Measurements from ENCODE around the gene AZGP1.
"Not testable (repeated sequence)": the region's sequence is repeated elsewhere in the genome, so short reads cannot be mapped to it uniquely, and the experiment has no call there.

AZGP1 gene

GRCh38 chr7:99953649-99954048, 22.2 kb downstream of the AZGP1 start:
- Histone ChIP-seq H3K9me2 (replicated peaks; ENCODE audit: insufficient read depth, low read length) (no peaks in the 10 kb centered on the region), H3K9me3 (replicated peaks; ENCODE audit: insufficient read depth, low read length) (no peaks in the 10 kb centered on the region), H3K4me2 (ENCODE audit: low read depth, low read length) (no peak overlapping the region), H2AFZ (ENCODE audit: low read length) (no peak overlapping the region), H3K79me2 (ENCODE audit: low read length) (no peaks in the 10 kb centered on the region), H3K36me3 (replicated peaks; ENCODE audit: insufficient read depth, low read length) (no peaks in the 10 kb centered on the region), H3K27ac (ENCODE audit: low read length) (no peak overlapping the region), H3K4me3 (ENCODE audit: low read length) (no peak overlapping the region), H3F3A (ENCODE audit: insufficient read depth, low read length) (no peaks in the 10 kb centered on the region), H3K9ac (ENCODE audit: low read length) (no peak overlapping the region), H4K20me1 (ENCODE audit: insufficient read depth, low read length) (no peaks in the 10 kb centered on the region), H3K4me1 (ENCODE audit: low read length) (peaks cover 7% of the 10 kb centered on the region), H3K27me3 (replicated peaks; ENCODE audit: insufficient read depth, low read length) (peaks cover 27% of the 10 kb centered on the region)
- no peak for DNase-seq
- TF ChIP-seq EZH2phosphoT487 (IDR thresholded peaks at IDR 0.05; ENCODE audit: low read length) = no peak
- no peak for TF ChIP-seq CTCF (IDR thresholded peaks at IDR 0.05; ENCODE audit: low read length)
- TF ChIP-seq EZH2 (optimal IDR thresholded peaks at IDR 0.05; ENCODE audit: low read depth, low read length) = no peak

GRCh38 chr7:99952649-99953048, 23.2 kb downstream of the AZGP1 start:
- H2AFZ ChIP-seq (ENCODE audit: low read length); H3K9ac ChIP-seq (ENCODE audit: low read length); H3K27ac ChIP-seq (ENCODE audit: low read length); H3F3A ChIP-seq (ENCODE audit: insufficient read depth, low read length); H4K20me1 ChIP-seq (ENCODE audit: insufficient read depth, low read length); H3K4me2 ChIP-seq (ENCODE audit: low read depth, low read length); H3K36me3 ChIP-seq (replicated peaks; ENCODE audit: insufficient read depth, low read length); H3K4me3 ChIP-seq (ENCODE audit: low read length); H3K4me1 ChIP-seq (ENCODE audit: low read length); H3K9me3 ChIP-seq (replicated peaks; ENCODE audit: insufficient read depth, low read length); H3K79me2 ChIP-seq (ENCODE audit: low read length); H3K9me2 ChIP-seq (replicated peaks; ENCODE audit: insufficient read depth, low read length); DNase-seq: not testable (repeated sequence)
- H3K27me3 ChIP-seq (replicated peaks; ENCODE audit: insufficient read depth, low read length) = peaks cover 17% of the 10 kb centered on the region

GRCh38 chr7:99950819-99951218, 25.0 kb downstream of the AZGP1 start:
- not testable (repeated sequence) for H3K4me3 ChIP-seq (ENCODE audit: low read length); H3K27ac ChIP-seq (ENCODE audit: low read length); H3K9ac ChIP-seq (ENCODE audit: low read length); H3K27me3 ChIP-seq (replicated peaks; ENCODE audit: insufficient read depth, low read length); H3K79me2 ChIP-seq (ENCODE audit: low read length); H3K9me3 ChIP-seq (replicated peaks; ENCODE audit: insufficient read depth, low read length); H3K4me1 ChIP-seq (ENCODE audit: low read length); DNase-seq; H3K9me2 ChIP-seq (replicated peaks; ENCODE audit: insufficient read depth, low read length); H3F3A ChIP-seq (ENCODE audit: insufficient read depth, low read length); H2AFZ ChIP-seq (ENCODE audit: low read length); H3K4me2 ChIP-seq (ENCODE audit: low read depth, low read length); H3K36me3 ChIP-seq (replicated peaks; ENCODE audit: insufficient read depth, low read length); H4K20me1 ChIP-seq (ENCODE audit: insufficient read depth, low read length)

DNA sequence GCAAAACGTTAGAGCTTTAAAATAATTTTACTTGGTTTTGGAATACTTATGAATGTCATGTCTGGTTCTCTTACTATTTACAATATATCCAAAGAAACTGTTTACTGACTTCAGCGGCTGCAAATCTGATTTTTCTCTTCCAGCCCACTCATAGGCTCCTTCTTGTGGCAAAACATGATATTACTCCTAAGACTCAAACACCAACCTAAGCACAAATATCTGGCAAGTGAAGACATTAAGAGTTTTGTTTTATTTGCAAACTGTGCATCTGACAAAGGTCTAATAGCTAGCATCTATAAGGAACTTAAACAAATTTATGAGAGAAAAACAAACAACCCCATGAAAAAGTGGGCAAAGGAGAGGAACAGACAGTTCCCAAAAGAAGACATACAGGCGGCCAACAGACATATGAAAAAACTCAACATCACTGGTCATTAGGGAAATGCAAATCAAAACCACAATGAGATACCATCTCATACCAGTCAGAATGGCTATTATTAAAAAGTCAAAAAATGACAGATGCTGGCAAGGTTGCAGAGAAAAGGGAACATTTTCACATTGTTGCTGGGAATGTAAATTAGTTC, 26.1 kb downstream of the AZGP1 start:
- no peak overlapping the region for H3K4me2 ChIP-seq (ENCODE audit: low read depth, low read length)
- no peak for DNase-seq
- no peaks in the 10 kb centered on the region for H4K20me1 ChIP-seq (ENCODE audit: insufficient read depth, low read length)
- H3F3A ChIP-seq (ENCODE audit: insufficient read depth, low read length) = no peaks in the 10 kb centered on the region
- H3K27me3 ChIP-seq (replicated peaks; ENCODE audit: insufficient read depth, low read length) = peaks cover 5% of the 10 kb centered on the region; the same call in 1 of the 2 replicates
- no peak overlapping the region for H3K27ac ChIP-seq (ENCODE audit: low read length)
- H3K9ac ChIP-seq (ENCODE audit: low read length) = no peak overlapping the region
- TF ChIP-seq CTCF (IDR thresholded peaks at IDR 0.05; ENCODE audit: low read length) (peak; percentile 36), EZH2phosphoT487 (IDR thresholded peaks at IDR 0.05; ENCODE audit: low read length) (no peak)
- H3K4me1 ChIP-seq (ENCODE audit: low read length) = no peaks in the 10 kb centered on the region
- H3K79me2 ChIP-seq (ENCODE audit: low read length) = no peaks in the 10 kb centered on the region
- no peaks in the 10 kb centered on the region for H3K36me3 ChIP-seq (replicated peaks; ENCODE audit: insufficient read depth, low read length)
- no peak overlapping the region for H2AFZ ChIP-seq (ENCODE audit: low read length)
- no peaks in the 10 kb centered on the region for H3K9me3 ChIP-seq (replicated peaks; ENCODE audit: insufficient read depth, low read length)
- no peak overlapping the region for H3K4me3 ChIP-seq (ENCODE audit: low read length)
- H3K9me2 ChIP-seq (replicated peaks; ENCODE audit: insufficient read depth, low read length) = no peaks in the 10 kb centered on the region

All from MM.1S (cell line).